HepG2 (cell line): ENCODE results near the gene ZNF620. TPM values are rescaled to one million over a fixed set of nuclear protein-coding genes. Genes with fewer than 3 reads are reported as not detected.

Source experiments
- AKAP8 ChIP-seq: sonication (generic); formaldehyde crosslinking; IDR thresholded peaks from 2 replicates; pipeline ENCODE4 v1.5.1; 2020; ENCODE audit warnings: mild to moderate bottlenecking, missing genetic modification reagents
- ARID5B ChIP-seq: IDR thresholded peaks from 2 replicates; pipeline ENCODE4 v1.4.0; 2020; ENCODE audit warnings: mild to moderate bottlenecking, missing genetic modification reagents
- ATF1 ChIP-seq: IDR thresholded peaks from 2 replicates; pipeline ENCODE4 v1.6.1; 2016; ENCODE audit warnings: mild to moderate bottlenecking, control low read depth
- GABPB1 ChIP-seq: IDR thresholded peaks from 2 replicates; pipeline ENCODE4 v1.6.1; 2016; ENCODE audit warnings: mild to moderate bottlenecking, missing genetic modification reagents, moderate library complexity, missing compliant biosample characterization
- KDM4B ChIP-seq: sonication (generic); formaldehyde crosslinking; IDR thresholded peaks from 2 replicates; pipeline ENCODE4 v1.4.0; 2020; ENCODE audit warnings: missing genetic modification reagents
- KMT2B ChIP-seq: IDR thresholded peaks from 2 replicates; pipeline ENCODE4 v1.6.1; 2016; ENCODE audit warnings: missing genetic modification reagents, missing compliant biosample characterization
- NFE2L1 ChIP-seq: sonication (generic); formaldehyde crosslinking; IDR thresholded peaks from 2 replicates; pipeline ENCODE4 v1.4.0; 2020; ENCODE audit warnings: missing genetic modification reagents, mild to moderate bottlenecking, borderline replicate concordance
- NRL ChIP-seq: sonication (generic); formaldehyde crosslinking; IDR thresholded peaks from 2 replicates; pipeline ENCODE4 v1.5.0; 2020; ENCODE audit warnings: missing genetic modification reagents, mild to moderate bottlenecking, moderate library complexity, borderline replicate concordance
- RNF2 ChIP-seq: fragments of 450-650 bp; conservative IDR thresholded peaks from 2 replicates; pipeline ENCODE4 v1.6.1; 2016; ENCODE audit warnings: low read depth
- SIN3B ChIP-seq: fragments of 150-350 bp; IDR thresholded peaks from 2 replicates; pipeline ENCODE4 v1.6.1; 2014; ENCODE audit warnings: low read length
- TFDP2 ChIP-seq: sonication (generic); formaldehyde crosslinking; IDR thresholded peaks from 2 replicates; pipeline ENCODE4 v1.4.0; 2020; ENCODE audit warnings: missing genetic modification reagents
- TRIM24 ChIP-seq: sonication (generic); formaldehyde crosslinking; IDR thresholded peaks from 2 replicates; pipeline ENCODE4 v1.8.0; 2022; ENCODE audit warnings: mild to moderate bottlenecking, missing genetic modification reagents
- ZFP37 ChIP-seq: sonication (generic); formaldehyde crosslinking; IDR thresholded peaks from 2 replicates; pipeline ENCODE4 v1.4.0; 2020; ENCODE audit warnings: missing genetic modification reagents, borderline replicate concordance
- ZGPAT ChIP-seq: IDR thresholded peaks from 2 replicates; pipeline ENCODE4 v1.6.1; 2016; ENCODE audit warnings: mild to moderate bottlenecking
- ZNF180 ChIP-seq: sonication (generic); formaldehyde crosslinking; IDR thresholded peaks from 2 replicates; pipeline ENCODE4 v1.4.0; 2020; ENCODE audit warnings: low read depth, missing genetic modification reagents, borderline replicate concordance
- ZNF235 ChIP-seq: sonication (generic); formaldehyde crosslinking; IDR thresholded peaks from 2 replicates; pipeline ENCODE4 v1.8.1; 2023; ENCODE audit warnings: mild to moderate bottlenecking, missing genetic modification reagents, borderline replicate concordance
- ZNF792 ChIP-seq: IDR thresholded peaks from 2 replicates; pipeline ENCODE4 v1.6.1; 2016
- ZNF879 ChIP-seq: sonication (generic); formaldehyde crosslinking; IDR thresholded peaks from 2 replicates; pipeline ENCODE4 v1.8.1; 2023; ENCODE audit warnings: missing genetic modification reagents
- polyA plus RNA-seq, 8 experiments: library from polyadenylated mRNA; depleted of rRNA in 3 of 8; stranded (reverse) in 7 of 8; unstranded in 1 of 8; fragments of >200 nt; fragmentation: Illumina TruSeq in 4 of 8; extraction: Trizol in 4 of 8; gene quantifications; 2 replicates each; pipeline versions ENCODE4 v1.2.1 to v1.2.3, GENCODE V29; 2011 to 2016; ENCODE audit warnings: low read depth in 4 of 8, missing spikeins in 1 of 8, mixed read lengths in 1 of 8; ENCODE audit not compliant: insufficient read depth in 1 of 8
- total RNA-seq, 5 experiments: library from RNA; depleted of rRNA; stranded (reverse); fragments of >200 nt; fragmentation: Illumina TruSeq; extraction: Trizol; gene quantifications; 2 replicates each; pipeline ENCODE4 v1.2.3, GENCODE V29; 2016; ENCODE audit warnings: low read depth in 1 of 5
- TF ChIP-seq, protein P1 (sequence below): sonication (generic); formaldehyde crosslinking; conservative IDR thresholded peaks from 2 replicates; pipeline ENCODE4 v1.8.0; 2022; ENCODE audit warnings: mild to moderate bottlenecking, moderate library complexity, missing genetic modification reagents
- TF ChIP-seq, protein P2 (sequence below): sonication (generic); formaldehyde crosslinking; IDR thresholded peaks from 2 replicates; pipeline ENCODE4 v1.4.0; 2020; ENCODE audit warnings: missing genetic modification reagents; ENCODE audit errors: not compliant biosample characterization

ZNF620 gene
- total and polyA plus RNA-seq, 2 of the 13 experiments (the other 11 are each of a cell fraction or from before 2014, with no cell fraction given), result 2.3 to 12.2 TPM

GRCh38 chr3:40505599-40506462 is at the start of gene ZNF620 (continued):
- TF ChIP-seq, protein P1, sequence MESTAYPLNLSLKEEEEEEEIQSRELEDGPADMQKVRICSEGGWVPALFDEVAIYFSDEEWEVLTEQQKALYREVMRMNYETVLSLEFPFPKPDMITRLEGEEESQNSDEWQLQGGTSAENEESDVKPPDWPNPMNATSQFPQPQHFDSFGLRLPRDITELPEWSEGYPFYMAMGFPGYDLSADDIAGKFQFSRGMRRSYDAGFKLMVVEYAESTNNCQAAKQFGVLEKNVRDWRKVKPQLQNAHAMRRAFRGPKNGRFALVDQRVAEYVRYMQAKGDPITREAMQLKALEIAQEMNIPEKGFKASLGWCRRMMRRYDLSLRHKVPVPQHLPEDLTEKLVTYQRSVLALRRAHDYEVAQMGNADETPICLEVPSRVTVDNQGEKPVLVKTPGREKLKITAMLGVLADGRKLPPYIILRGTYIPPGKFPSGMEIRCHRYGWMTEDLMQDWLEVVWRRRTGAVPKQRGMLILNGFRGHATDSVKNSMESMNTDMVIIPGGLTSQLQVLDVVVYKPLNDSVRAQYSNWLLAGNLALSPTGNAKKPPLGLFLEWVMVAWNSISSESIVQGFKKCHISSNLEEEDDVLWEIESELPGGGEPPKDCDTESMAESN (CRISPR knock-in tag), result 0 out of 2 replicates have a peak, but pooled peaks have one; percentile 24
- TF ChIP-seq TFDP2 (peak; percentile 82), TRIM24 (CRISPR knock-in tag) (no peak), RNF2 (0 out of 2 replicates have a peak, but pooled peaks have one; percentile 32), GABPB1 (CRISPR knock-in tag) (peak; percentile 97), KMT2B (peak; percentile 94), ZNF235 (CRISPR knock-in tag) (peak; percentile 30; the same call in 1 of the 2 replicates), NFE2L1 (CRISPR knock-in tag) (peak; percentile 25; the same call in 1 of the 2 replicates), ZNF792 (CRISPR knock-in tag) (peak; percentile 46; the same call in 1 of the 2 replicates), ARID5B (CRISPR knock-in tag) (peak; percentile 76), ATF1 (CRISPR knock-in tag) (peak; percentile 83), ZGPAT (CRISPR knock-in tag) (peak; percentile 52; the same call in 1 of the 2 replicates), SIN3B (peak; percentile 40; the same call in 1 of the 2 replicates), KDM4B (CRISPR knock-in tag) (peak; percentile 92), AKAP8 (0 out of 2 replicates have a peak, but pooled peaks have one; percentile 43), ZNF180 (CRISPR knock-in tag) (no peak), NRL (peak; percentile 80; the same call in 1 of the 2 replicates), ZFP37 (CRISPR knock-in tag) (0 out of 2 replicates have a peak, but pooled peaks have one; percentile 64), ZNF879 (CRISPR knock-in tag) (peak; percentile 51; the same call in 1 of the 2 replicates)
- TF ChIP-seq, protein P2, sequence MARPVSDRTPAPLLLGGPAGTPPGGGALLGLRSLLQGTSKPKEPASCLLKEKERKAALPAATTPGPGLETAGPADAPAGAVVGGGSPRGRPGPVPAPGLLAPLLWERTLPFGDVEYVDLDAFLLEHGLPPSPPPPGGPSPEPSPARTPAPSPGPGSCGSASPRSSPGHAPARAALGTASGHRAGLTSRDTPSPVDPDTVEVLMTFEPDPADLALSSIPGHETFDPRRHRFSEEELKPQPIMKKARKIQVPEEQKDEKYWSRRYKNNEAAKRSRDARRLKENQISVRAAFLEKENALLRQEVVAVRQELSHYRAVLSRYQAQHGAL (CRISPR knock-in tag), result no peak
